HepG2 (cell line): Measurements from ENCODE around the gene INAFM2. TPM values are rescaled to one million over a fixed set of nuclear protein-coding genes. Genes with fewer than 3 reads are reported as not detected.

Source experiments
- ATAC-seq: fragments of 200-7000 bp; cut with Tn5 transposase; 3 replicates; pipeline ENCODE4 v1.9.1; 2020; ENCODE audit warnings: mild to moderate bottlenecking, moderate library complexity
- BruUV-seq: library from RNA; stranded (reverse); fragments of 400-500 nt; replicated peaks from 2 replicates; lab custom pipeline; 2021; lab: Mats Ljungman, UMichigan
- CTCF ChIA-PET: fragments of 300-600 bp; formaldehyde crosslinking; extraction: SDS; loops from one replicate; lab custom pipeline; 2021; ENCODE audit warnings: low total read pairs, inconsistent platforms, low intra/inter-chr PET ratio; lab: Yijun Ruan, JAX
- POLR2A ChIA-PET: fragments of 350-600 bp; sonication (Branson Sonifier 250); formaldehyde crosslinking; loops from one replicate; lab custom pipeline; 2020; ENCODE audit warnings: antibody characterized with exemption, inconsistent platforms; lab: Yijun Ruan, JAX
- DNase-seq: peaks from one replicate; pipeline ENCODE4 v3.0.0-alpha.2; 2015; ENCODE audit warnings: low spot score
- FAIRE-seq: peaks from 3 replicates; lab custom pipeline; 2011; peaks lifted over from hg19 to GRCh38; lab: Jason Lieb, UNC
- H2AFZ ChIP-seq: one replicate; pipeline ENCODE4 v1.6.1; 2011; ENCODE audit warnings: low read length, inconsistent platforms
- H3K27ac ChIP-seq: fragments of 300-600 bp; 3 replicates; pipeline ENCODE4 v1.8.0; 2011; ENCODE audit warnings: mixed run types, mild to moderate bottlenecking, mixed read lengths, low read length, inconsistent platforms; ENCODE audit not compliant: insufficient read depth; ENCODE audit errors: extremely low read length
- H3K27me3 ChIP-seq, 2 experiments: fragments of 200-600 bp in 1 of 2; 2 replicates in 1 of 2; 3 replicates in 1 of 2; pipeline versions ENCODE4 v1.6.0 to v1.8.0; 2011; ENCODE audit warnings: low read length in 2 of 2, mild to moderate bottlenecking in 2 of 2, moderate library complexity in 2 of 2, inconsistent platforms in 1 of 2; ENCODE audit not compliant: insufficient read depth in 2 of 2, control insufficient read depth in 1 of 2
- H3K36me3 ChIP-seq, 2 experiments: fragments of 200-600 bp in 1 of 2; replicated peaks in 1 of 2; 2 replicates in 1 of 2; 3 replicates in 1 of 2; pipeline versions ENCODE4 v1.5.1 to v1.8.0; 2011; ENCODE audit warnings: low read length in 2 of 2, inconsistent platforms in 1 of 2; ENCODE audit not compliant: insufficient read depth in 2 of 2, control insufficient read depth in 1 of 2
- H3K4me1 ChIP-seq: 2 replicates; pipeline ENCODE4 v1.5.1; 2012; ENCODE audit warnings: low read length, inconsistent platforms; ENCODE audit not compliant: insufficient read depth
- H3K4me2 ChIP-seq: 2 replicates; pipeline ENCODE4 v1.6.0; 2011; ENCODE audit warnings: low read depth, low read length, inconsistent platforms
- H3K4me3 ChIP-seq, 3 experiments: fragments of 200-600 bp in 1 of 3; sonication (generic), shearing (Covaris generic) in 1 of 3; replicated peaks in 1 of 3; 2 replicates each; pipeline ENCODE4 v1.5.1; 2011 to 2016; ENCODE audit warnings: low read length in 3 of 3, inconsistent platforms in 2 of 3, low read depth in 2 of 3, mild to moderate bottlenecking in 2 of 3, control low read depth in 1 of 3, mixed read lengths in 1 of 3; ENCODE audit not compliant: insufficient read depth in 1 of 3
- H3K79me2 ChIP-seq: one replicate; pipeline ENCODE4 v1.6.1; 2011; ENCODE audit warnings: low read length, inconsistent platforms; ENCODE audit not compliant: insufficient read depth
- H3K9ac ChIP-seq: 2 replicates; pipeline ENCODE4 v1.6.0; 2011; ENCODE audit warnings: mild to moderate bottlenecking, low read depth, low read length, inconsistent platforms; ENCODE audit not compliant: insufficient read depth
- H3K9me3 ChIP-seq: 2 replicates; pipeline ENCODE4 v1.5.1; 2012; ENCODE audit warnings: mild to moderate bottlenecking, low read length
- H4K20me1 ChIP-seq: 2 replicates; pipeline ENCODE4 v1.6.0; 2011; ENCODE audit warnings: inconsistent platforms, mild to moderate bottlenecking, low read length, moderate library complexity; ENCODE audit not compliant: insufficient read depth
- CEBPG ChIP-seq: IDR thresholded peaks from 2 replicates; pipeline ENCODE4 v1.6.1; 2016
- FIP1L1 ChIP-seq: fragments of 200-400 bp; formaldehyde crosslinking; IDR thresholded peaks from 2 replicates; pipeline ENCODE4 v1.6.1; 2018; ENCODE audit warnings: low read depth, mild to moderate bottlenecking, low read length, moderate library complexity, borderline replicate concordance; ENCODE audit not compliant: insufficient read depth
- FOXJ3 ChIP-seq: sonication (generic); formaldehyde crosslinking; IDR thresholded peaks from 2 replicates; pipeline ENCODE4 v1.4.0; 2020; ENCODE audit warnings: missing genetic modification reagents, mild to moderate bottlenecking, borderline replicate concordance
- MIER2 ChIP-seq: IDR thresholded peaks from 2 replicates; pipeline ENCODE4 v1.6.1; 2016; ENCODE audit warnings: missing biosample characterization, missing genetic modification reagents
- NFIC ChIP-seq: IDR thresholded peaks from 2 replicates; pipeline ENCODE4 v1.6.1; 2012; ENCODE audit warnings: mild to moderate bottlenecking, low read length, inconsistent platforms
- REL ChIP-seq: sonication (generic); formaldehyde crosslinking; conservative IDR thresholded peaks from 2 replicates; pipeline ENCODE4 v1.8.0; 2022; ENCODE audit warnings: mild to moderate bottlenecking, missing genetic modification reagents, moderate library complexity
- STAG1 ChIP-seq: sonication (generic); formaldehyde crosslinking; IDR thresholded peaks from 2 replicates; pipeline ENCODE4 v1.4.0; 2020; ENCODE audit warnings: missing genetic modification reagents
- ZFAT ChIP-seq: sonication (generic); formaldehyde crosslinking; conservative IDR thresholded peaks from 2 replicates; pipeline ENCODE4 v1.8.1; 2023; ENCODE audit warnings: missing genetic modification reagents, inconsistent platforms
- WGBS: methylation state at CpG from one replicate; pipeline ENCODE4 v1.1.6; 2017; ENCODE audit warnings: low lambda C conversion rate; 5-methylcytosine and 5-hydroxymethylcytosine counted together
- in situ Hi-C: cut with HindIII; loops from 2 replicates; pipeline ENCODE4 v1.10.0; 2017; ENCODE audit warnings: low pct_unique_long_range_greater_than_20kb; ENCODE audit not compliant: extremely low pct_ligation_motif_present
- intact Hi-C: fragments of 100-400 bp; cut with micrococcal nuclease; formaldehyde crosslinking; loops from one replicate; pipeline ENCODE4 v1.10.0; 2022; ENCODE audit not compliant: unreplicated experiment
- polyA plus RNA-seq, 8 experiments: library from polyadenylated mRNA; depleted of rRNA in 3 of 8; stranded (reverse) in 7 of 8; unstranded in 1 of 8; fragments of >200 nt; fragmentation: Illumina TruSeq in 4 of 8; extraction: Trizol in 4 of 8; gene quantifications; 2 replicates each; pipeline versions ENCODE4 v1.2.1 to v1.2.3, GENCODE V29; 2011 to 2016; ENCODE audit warnings: low read depth in 4 of 8, missing spikeins in 1 of 8, mixed read lengths in 1 of 8; ENCODE audit not compliant: insufficient read depth in 1 of 8
- total RNA-seq, 5 experiments: library from RNA; depleted of rRNA; stranded (reverse); fragments of >200 nt; fragmentation: Illumina TruSeq; extraction: Trizol; gene quantifications; 2 replicates each; pipeline ENCODE4 v1.2.3, GENCODE V29; 2016; ENCODE audit warnings: low read depth in 1 of 5
- TF ChIP-seq, protein P1 (sequence below): IDR thresholded peaks from 2 replicates; pipeline ENCODE4 v1.6.1; 2016; ENCODE audit warnings: missing compliant biosample characterization, missing genetic modification reagents, borderline replicate concordance

INAFM2 gene
- total and polyA plus RNA-seq, 2 of the 13 experiments (the other 11 are each of a cell fraction or from before 2014, with no cell fraction given): 5.5 to 6.5 TPM

DNA sequence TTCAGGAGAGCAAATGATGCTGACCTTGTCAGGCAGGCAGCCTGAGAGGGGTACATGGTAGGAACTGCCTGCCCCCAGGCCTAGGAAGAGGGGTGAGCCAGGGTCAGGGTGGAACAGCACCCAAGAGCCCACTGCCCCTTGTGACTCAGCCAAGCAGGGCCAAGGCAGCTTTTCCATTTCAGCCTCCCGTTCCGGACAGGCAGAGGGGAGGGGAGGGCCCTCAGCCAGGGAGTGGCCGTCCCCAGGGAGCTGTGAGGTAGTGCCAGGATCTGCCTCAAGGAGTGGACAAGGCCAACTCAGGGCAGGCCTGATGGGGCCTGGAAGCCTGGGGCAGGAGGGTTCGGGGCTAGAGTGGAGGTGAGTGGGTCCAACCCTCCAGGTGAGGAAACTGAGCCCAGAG lies 35.5 kb upstream of the INAFM2 start:
- H3K4me1 ChIP-seq: peaks cover 10% of the 10 kb centered on the region; the same call in 1 of the 2 replicates
- H4K20me1 ChIP-seq: no peaks in the 10 kb centered on the region
- DNase-seq (no peak), ATAC-seq (no peak), FAIRE-seq (no peak)
- no peak overlapping the region for H2AFZ ChIP-seq
- no peaks in the 10 kb centered on the region for H3K9me3 ChIP-seq
- in situ Hi-C loops (no loop called here), intact Hi-C loops (no loop called here)
- H3K4me3 ChIP-seq: no peak overlapping the region
- peaks cover 21 to 95% of the 10 kb centered on the region in 2 experiments for H3K27me3 ChIP-seq
- POLR2A ChIA-PET: no interaction called here
- no peak for TF ChIP-seq REL
- TF ChIP-seq ZFAT (CRISPR knock-in tag): no peak
- TF ChIP-seq NFIC: no peak
- TF ChIP-seq FOXJ3 (CRISPR knock-in tag): no peak
- no peak for TF ChIP-seq FIP1L1
- TF ChIP-seq CEBPG (CRISPR knock-in tag): no peak
- TF ChIP-seq MIER2 (CRISPR knock-in tag): no peak
- TF ChIP-seq, protein P1, sequence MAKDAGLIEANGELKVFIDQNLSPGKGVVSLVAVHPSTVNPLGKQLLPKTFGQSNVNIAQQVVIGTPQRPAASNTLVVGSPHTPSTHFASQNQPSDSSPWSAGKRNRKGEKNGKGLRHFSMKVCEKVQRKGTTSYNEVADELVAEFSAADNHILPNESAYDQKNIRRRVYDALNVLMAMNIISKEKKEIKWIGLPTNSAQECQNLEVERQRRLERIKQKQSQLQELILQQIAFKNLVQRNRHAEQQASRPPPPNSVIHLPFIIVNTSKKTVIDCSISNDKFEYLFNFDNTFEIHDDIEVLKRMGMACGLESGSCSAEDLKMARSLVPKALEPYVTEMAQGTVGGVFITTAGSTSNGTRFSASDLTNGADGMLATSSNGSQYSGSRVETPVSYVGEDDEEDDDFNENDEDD (CRISPR knock-in tag): no peak
- no peak for TF ChIP-seq STAG1
- no peak overlapping the region for H3K4me2 ChIP-seq
- no peak overlapping the region for H3K27ac ChIP-seq
- no peaks in the 10 kb centered on the region for H3K36me3 ChIP-seq
- CTCF ChIA-PET: no interaction called here
- H3K79me2 ChIP-seq: no peaks in the 10 kb centered on the region
- WGBS: 0% methylated on average over 1 of the region's 4 CpGs
- BruUV-seq: no TSS peak
- H3K9ac ChIP-seq: no peak overlapping the region
